Activated CD8-positive, alpha-beta memory T cell treated with anti-CD3 and anti-CD28 coated beads, Interleukin-2, amount 50 U/mL, for 4 hours (primary cell): ENCODE measurements around the gene TOX4.
"Not testable (repeated sequence)": the region's sequence is repeated elsewhere in the genome, so short reads cannot be mapped to it uniquely, and the experiment has no call there.

Experiments used
- DNase-seq: peaks from one replicate; pipeline ENCODE4 v3.0.0-alpha.2; 2020

Gene TOX4

DNA sequence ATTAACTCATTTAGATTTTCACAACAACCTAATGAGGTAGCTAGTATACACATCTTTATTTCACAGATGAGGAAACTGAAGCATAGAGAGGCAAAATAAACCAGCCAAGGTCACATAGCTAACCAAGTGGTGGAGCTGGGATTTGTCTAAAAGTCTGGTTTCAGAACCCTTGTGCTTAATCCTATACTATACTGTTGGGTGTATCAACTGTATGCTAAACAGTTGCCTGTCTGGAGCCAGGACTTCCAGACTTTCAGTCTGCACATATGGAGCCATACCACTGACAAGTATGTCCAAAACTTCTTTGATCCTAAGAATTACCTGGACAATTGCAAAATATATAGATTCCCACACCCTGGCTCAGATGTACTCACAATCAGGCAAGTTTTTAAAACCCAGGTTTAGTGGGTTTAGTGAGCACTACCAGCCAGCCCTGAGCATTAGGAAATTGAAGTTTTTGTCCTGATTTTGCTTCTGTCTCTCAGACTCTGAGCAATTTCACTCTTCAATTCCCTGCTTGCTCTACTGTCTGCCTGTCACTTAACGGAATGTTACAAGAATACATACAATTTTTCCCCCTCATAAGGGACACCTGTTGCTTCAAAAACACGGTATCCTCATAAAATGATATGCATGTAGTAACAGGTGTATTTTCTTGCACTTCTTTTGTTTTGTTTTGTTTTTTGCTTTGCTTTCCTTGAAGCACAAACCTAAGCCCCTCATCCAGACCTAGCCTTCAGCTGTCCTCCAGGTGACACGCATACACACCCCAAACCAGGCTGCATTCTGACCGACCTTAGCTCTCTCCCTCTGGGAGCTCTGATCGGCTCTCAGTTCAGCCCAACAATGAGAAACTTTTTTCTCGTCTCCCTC is 58.8 kb downstream of the TOX4 start:
- no peak for DNase-seq

DNA sequence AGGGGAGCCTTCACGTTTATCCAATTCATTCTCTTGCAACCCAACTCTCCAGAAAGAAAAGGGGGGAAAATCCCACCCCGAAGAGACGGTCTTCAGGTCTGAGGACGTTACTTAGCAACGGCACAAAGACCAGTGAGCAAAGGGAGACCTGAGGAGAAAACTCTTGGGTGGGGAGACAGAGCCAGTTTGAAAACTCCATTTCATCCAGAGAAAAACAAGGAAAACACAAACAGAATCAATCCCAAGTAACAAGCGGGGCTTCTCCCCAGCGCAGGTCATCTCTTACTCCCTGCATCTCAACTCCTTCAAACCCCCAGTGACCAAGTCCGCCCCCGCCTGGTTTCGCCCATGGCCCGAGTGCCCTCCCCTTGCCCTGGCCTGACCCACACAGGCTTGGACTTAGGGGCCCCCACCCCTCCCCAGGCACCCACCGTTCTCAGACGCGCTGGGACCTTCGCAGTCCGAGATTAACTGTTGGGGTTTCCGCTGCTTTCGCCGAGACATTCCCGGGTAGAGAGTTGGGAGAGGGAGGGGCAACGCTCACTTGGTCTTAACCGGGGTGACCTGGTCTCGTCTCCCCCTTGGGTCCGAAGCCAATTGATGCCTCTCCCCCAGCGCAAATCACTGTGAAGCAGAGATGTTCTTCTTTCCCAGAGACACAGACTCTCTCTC is 59.6 kb downstream of the TOX4 start:
- DNase-seq, result no peak

DNA sequence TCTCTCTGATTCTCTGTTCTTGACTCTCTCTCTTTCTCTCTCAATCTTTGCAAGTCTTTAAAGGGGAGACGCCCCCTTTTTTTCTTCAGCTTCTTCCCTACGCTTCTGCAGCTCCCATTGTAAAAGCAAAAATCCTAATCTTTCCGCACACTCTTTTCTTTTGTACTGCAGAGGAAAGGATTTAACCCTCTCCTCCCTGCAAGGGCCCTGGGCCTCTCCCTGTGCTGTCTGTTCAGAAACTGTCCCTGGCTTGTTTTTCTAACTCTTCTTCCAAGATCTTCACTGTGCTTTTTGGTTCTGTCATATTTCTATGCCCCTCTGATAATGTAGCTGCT is 60.1 kb downstream of the TOX4 start:
- no peak for DNase-seq

DNA sequence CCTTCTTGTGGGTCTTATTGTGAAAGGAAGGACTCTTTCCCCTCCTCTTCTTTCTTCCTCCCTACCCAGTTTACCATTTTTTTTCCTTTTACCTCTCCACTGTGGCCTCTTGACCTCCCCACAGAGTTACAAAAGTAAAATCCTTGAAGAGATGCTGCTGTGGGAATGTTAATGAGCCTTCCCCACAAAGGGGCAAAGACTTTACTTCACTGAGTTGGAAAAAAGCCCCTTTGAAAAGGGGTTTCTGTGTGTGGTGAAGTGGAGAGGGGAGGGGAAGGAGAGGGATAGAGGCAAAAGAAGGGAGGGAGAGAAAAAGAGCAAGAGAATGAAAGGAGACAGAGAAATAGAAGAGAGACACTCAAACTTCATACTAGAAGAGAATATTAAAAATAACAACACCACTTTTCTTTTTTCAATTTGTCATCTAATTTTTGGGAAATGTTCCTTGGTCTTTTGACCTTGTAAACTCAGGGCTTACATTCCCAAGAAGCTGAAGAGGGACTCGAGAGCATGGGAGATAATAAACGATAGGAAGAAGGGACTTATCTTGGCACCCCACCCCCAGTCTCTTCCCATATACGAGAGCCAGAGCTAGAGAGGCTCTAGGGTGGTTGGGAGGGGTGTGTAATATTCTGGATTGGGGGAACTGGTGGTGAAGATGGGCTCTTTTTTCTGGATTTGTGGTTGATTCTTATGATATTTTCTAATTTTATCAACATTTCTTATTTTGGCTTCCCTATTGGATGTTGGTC is 62.4 kb downstream of the TOX4 start:
- no peak for DNase-seq

DNA sequence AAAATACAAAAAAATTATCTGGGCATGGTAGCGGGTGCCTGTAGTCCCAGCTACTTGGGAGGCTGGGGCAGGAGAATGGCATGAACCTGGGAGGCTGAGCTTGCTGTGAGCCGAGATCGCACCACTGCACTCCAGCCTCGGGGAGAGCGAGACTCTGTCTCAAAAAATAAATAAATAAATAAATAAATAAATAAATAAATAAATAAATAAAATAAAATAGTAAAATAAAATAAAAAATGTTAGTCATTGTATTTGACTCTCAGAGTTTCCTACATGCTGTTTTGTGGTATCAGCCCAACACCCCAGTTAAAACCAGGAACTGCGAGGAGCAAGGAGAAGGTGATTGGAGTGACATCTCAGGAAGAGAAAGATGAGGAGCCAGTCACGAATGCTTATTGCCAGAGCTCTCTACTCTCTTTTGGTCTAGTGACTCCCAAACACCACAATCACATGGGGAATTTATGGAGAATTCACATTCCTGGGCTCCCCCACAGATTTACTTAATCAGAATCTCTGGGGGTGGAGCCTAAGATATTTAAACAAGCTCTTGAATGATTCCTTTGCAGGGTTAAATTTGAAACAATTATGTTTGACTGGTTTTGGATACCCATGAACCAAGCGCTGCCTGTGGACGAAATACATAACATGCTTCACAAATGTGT is 64.5 kb downstream of the TOX4 start:
- DNase-seq, result no peak

DNA sequence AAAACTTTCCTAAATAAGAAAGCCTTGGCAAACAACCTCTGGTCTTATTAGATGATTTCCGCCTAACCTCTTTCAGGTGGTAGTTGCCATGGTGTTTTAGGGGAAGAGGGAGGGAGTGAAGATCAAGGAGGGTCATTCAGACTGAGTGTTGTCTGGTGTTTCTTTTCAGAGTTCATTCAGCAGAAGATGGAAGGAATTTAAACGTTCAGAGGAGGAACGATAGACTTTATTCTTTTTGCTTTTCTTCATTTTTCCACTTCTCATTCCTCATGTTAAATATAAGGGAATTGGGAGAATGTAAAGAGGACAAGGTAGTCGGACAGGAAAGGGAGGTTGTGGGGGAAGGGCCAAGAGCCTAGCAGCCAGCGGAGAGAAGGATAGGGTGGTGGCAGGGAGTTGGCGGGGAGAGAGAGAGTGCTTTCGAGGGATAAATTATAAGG is 66.5 kb downstream of the TOX4 start:
- no peak for DNase-seq

DNA sequence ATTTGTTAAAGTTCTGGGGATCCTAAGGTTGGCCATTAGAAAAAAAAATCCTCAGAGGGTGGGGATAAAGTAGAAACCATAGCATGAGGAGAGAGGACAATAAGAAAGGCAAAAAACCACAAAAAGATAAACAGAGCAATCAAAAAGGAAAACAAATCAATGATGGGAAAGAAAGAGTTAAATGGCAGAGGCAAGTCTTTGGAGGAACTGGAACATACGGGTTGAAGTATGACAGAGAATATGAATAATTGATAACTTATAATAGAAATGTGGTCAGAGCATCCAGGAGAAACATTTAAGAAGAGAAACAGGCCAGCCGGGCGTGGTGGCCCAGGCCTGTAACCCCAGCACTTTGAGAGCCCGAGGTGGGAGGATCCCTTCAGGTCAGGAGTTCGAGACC is 67.0 kb downstream of the TOX4 start:
- DNase-seq, result no peak

DNA sequence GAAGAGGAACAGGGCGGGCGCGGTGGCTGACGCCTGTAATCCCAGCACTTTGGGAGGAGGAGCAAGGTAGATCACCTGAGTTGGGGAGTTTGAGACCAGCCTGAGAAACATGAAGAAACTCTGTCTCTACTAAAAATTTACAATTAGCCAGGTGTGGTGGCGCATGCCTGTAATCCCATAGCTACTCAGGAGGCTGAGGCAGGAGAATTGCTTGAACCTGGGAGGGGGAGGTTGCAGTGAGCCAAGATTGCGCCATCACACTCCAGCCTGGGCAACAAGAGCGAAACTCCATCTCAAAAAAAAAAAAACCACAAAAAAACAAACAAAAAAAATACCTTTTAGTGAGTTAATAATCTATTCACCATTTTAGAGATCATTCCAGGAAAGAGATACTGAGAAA is 67.6 kb downstream of the TOX4 start:
- not testable (repeated sequence) for DNase-seq
